ENCODE measurements around the gene GAGE12H.

- no peak for TF ChIP-seq CTCF (IDR thresholded peaks at IDR 0.05; ENCODE audit: low read depth, low read length)
- TF ChIP-seq POLR2A (IDR thresholded peaks at IDR 0.05; ENCODE audit: extremely low read depth, insufficient read length) = no peak
Observed at GRCh38 chrX:49618574-49618973, 38.8 kb downstream of the GAGE12H start.

Measured in NB4 (cell line).